Cardiac fibroblast (primary cell): ENCODE measurements around the gene CHODL.
A peak's percentile ranks its signal among the peaks of the same experiment; 100 is the strongest.

Experiments used
- DNase-seq, 2 donors: peaks; one replicate each; pipeline versions ENCODE4 v3.0.0 to v3.0.0-alpha.2; 2010; ENCODE audit warnings: low read depth in 2 of 2
- H3K4me3 ChIP-seq, 2 donors: replicated peaks in 1 of 2; 1 replicate in 1 of 2; 2 replicates in 1 of 2; pipeline ENCODE4 v1.5.1; 2011; ENCODE audit warnings: low read depth in 2 of 2, low read length in 2 of 2, mild to moderate bottlenecking in 2 of 2, moderate library complexity in 1 of 2
- CTCF ChIP-seq: IDR thresholded peaks from one replicate; pipeline ENCODE4 v1.5.1; 2011; ENCODE audit warnings: low read depth, mild to moderate bottlenecking, low read length, inconsistent platforms

Gene CHODL

GRCh38 chr21:18253221-18253620 is 8.6 kb downstream of the CHODL start:
- no peak for TF ChIP-seq CTCF
- H3K4me3 ChIP-seq = no peak overlapping the region
- DNase-seq = no peak

GRCh38 chr21:18253799-18254198 is 9.2 kb downstream of the CHODL start:
- H3K4me3 ChIP-seq = no peak overlapping the region
- DNase-seq = no peak
- no peak for TF ChIP-seq CTCF

DNA sequence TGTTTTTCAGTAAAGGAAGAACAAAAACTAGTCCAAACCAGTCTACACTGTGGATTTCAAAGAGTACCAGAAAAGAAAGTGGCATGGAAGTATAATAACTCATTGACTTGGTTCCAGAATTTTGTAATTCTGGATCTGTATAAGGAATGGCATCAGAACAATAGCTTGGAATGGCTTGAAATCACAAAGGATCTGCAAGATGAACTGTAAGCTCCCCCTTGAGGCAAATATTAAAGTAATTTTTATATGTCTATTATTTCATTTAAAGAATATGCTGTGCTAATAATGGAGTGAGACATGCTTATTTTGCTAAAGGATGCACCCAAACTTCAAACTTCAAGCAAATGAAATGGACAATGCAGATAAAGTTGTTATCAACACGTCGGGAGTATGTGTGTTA is 21.3 kb downstream of the CHODL start:
- peak in 1 of 2 donors; percentile 2 for DNase-seq
- H3K4me3 ChIP-seq = no peak overlapping the region
- TF ChIP-seq CTCF = no peak

GRCh38 chr21:18267496-18267895 is 22.9 kb downstream of the CHODL start:
- no peak overlapping the region for H3K4me3 ChIP-seq
- no peak for TF ChIP-seq CTCF
- DNase-seq = no peak

DNA sequence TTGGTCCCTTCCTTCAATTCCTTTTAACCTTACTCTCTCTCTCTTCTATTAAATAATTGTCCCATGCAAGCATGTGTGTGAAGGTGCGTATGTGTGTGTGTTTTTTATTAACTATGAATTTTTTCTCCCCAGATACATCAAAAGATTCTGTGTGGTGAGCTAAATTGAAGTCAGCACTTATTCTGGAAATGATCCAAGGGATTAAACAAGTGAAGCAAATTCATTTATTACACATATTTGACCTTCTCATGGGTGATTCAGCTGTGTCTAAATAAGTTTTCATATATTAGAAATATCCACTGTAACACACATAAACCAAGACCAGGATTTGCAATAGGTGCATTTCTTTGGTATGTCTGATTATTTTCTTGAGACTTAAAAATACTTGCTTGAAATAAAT is 24.3 kb downstream of the CHODL start:
- no peak for DNase-seq
- no peak for TF ChIP-seq CTCF
- no peak overlapping the region for H3K4me3 ChIP-seq

- no peak overlapping the region for H3K4me3 ChIP-seq
- DNase-seq = no peak
- TF ChIP-seq CTCF = no peak
Observed at GRCh38 chr21:18269856-18270255, 25.2 kb downstream of the CHODL start.

- no peak for TF ChIP-seq CTCF
- H3K4me3 ChIP-seq = no peak overlapping the region
- no peak for DNase-seq
Observed at GRCh38 chr21:18273400-18273799, 28.8 kb downstream of the CHODL start.
